Peyer's patch (tissue), 4 donors: ENCODE data around the gene ATOX1.

Experiments
- CTCF ChIP-seq, 6 experiments: fragments of 450-650 bp in 4 of 6; fragments of 200-600 bp in 2 of 6; sonication (generic) in 1 of 6; IDR thresholded peaks; one replicate each; pipeline ENCODE4 v1.5.1; 2017 to 2019; ENCODE audit warnings: antibody characterized with exemption in 6 of 6, mild to moderate bottlenecking in 3 of 6, moderate library complexity in 1 of 6
- POLR2A ChIP-seq, 2 donors: fragments of 450-650 bp; IDR thresholded peaks; one replicate each; pipeline ENCODE4 v1.5.1; 2017; ENCODE audit warnings: antibody characterized with exemption in 2 of 2, mild to moderate bottlenecking in 2 of 2, moderate library complexity in 2 of 2

GRCh38 chr5:151773951-151774350, 15.5 kb upstream of the ATOX1 start:
- TF ChIP-seq POLR2A (IDR thresholded peaks at IDR 0.05) (no peak), CTCF (IDR thresholded peaks at IDR 0.05) (no peak)
